ENCODE data around the gene NME5. TPM values are rescaled to one million over a fixed set of nuclear protein-coding genes. Genes with fewer than 3 reads are reported as not detected.

NME5 gene
- total and polyA plus RNA-seq, 2 of the 8 experiments (the other 6 are each of a cell fraction or from before 2014, with no cell fraction given), result 0.48 to 0.89 TPM

GRCh38 chr5:138096997-138097828 is 42.0 kb downstream of the NME5 start:
- Histone ChIP-seq H3K4me2 (ENCODE audit: insufficient read depth in 1 of 2, low read depth in 2 of 2, low read length in 2 of 2) (no peak overlapping the region), H3K79me2 (ENCODE audit: control insufficient read depth in 1 of 2, insufficient read depth in 2 of 2, low read length in 2 of 2) (no peaks in the 10 kb centered on the region)
- TF ChIP-seq KDM1A (IDR thresholded peaks at IDR 0.05; ENCODE audit: borderline replicate concordance, low read length) (no peak), POLR2AphosphoS5 (IDR thresholded peaks at IDR 0.05; ENCODE audit: low read depth, low read length) (no peak), SRF (IDR thresholded peaks at IDR 0.05; ENCODE audit: low read depth, low read length) (no peak), MAFK (IDR thresholded peaks at IDR 0.05; ENCODE audit: low read depth, low read length) (no peak), BRCA1 (IDR thresholded peaks at IDR 0.05; ENCODE audit: low read depth, low read length) (no peak), EZH2 (IDR thresholded peaks at IDR 0.05; ENCODE audit: low read depth, low read length, severe bottlenecking) (no peak), POU5F1 (IDR thresholded peaks at IDR 0.05; ENCODE audit: low read depth, low read length) (no peak)

More at GRCh38 chr5:138096997-138097828, 42.0 kb downstream of the NME5 start:
- Histone ChIP-seq H3K4me1 (replicated peaks in 1 of 4; ENCODE audit: control insufficient read depth in 3 of 4, insufficient read depth in 4 of 4, low read length in 3 of 4) (peaks cover 13 to 27% (median 24%) of the 10 kb centered on the region in 4 experiments), H3K9ac (replicated peaks in 1 of 4; ENCODE audit: extremely low read depth in 1 of 4, low read depth in 3 of 4, low read length in 3 of 4) (no peak overlapping the region), H2BK12ac (ENCODE audit: low read depth, low read length) (no peak overlapping the region), H2BK5ac (ENCODE audit: low read depth, low read length) (no peak overlapping the region), H2AK5ac (ENCODE audit: low read depth, low read length) (no peak overlapping the region), H3K4me3 (ENCODE audit: extremely low read depth in 1 of 4, insufficient read depth in 2 of 4, low read depth in 3 of 4, low read length in 4 of 4) (no peak overlapping the region), H3K56ac (replicated peaks; ENCODE audit: insufficient read length, low read depth, low read length) (no peak overlapping the region), H3K14ac (ENCODE audit: insufficient read length) (no peak overlapping the region), H4K91ac (replicated peaks; ENCODE audit: insufficient read length, low read length) (no peak overlapping the region), H2BK20ac (ENCODE audit: low read length) (no peak overlapping the region), H2BK120ac (replicated peaks; ENCODE audit: low read depth, low read length) (no peak overlapping the region), H3K4ac (replicated peaks; ENCODE audit: insufficient read length, low read depth, low read length) (no peak overlapping the region), H3K18ac (ENCODE audit: extremely low read depth, low read length) (no peak overlapping the region), H3K9me3 (ENCODE audit: insufficient read depth in 2 of 2, low read depth in 1 of 2, low read length in 1 of 2) (no peaks in the 10 kb centered on the region), H3K36me3 (ENCODE audit: control insufficient read depth in 2 of 4, insufficient read depth in 4 of 4, low read length in 3 of 4) (no peaks in the 10 kb centered on the region), H3K23ac (ENCODE audit: insufficient read length) (no peak overlapping the region), H2BK15ac (ENCODE audit: low read length) (no peak overlapping the region), H4K5ac (ENCODE audit: insufficient read length, low read depth, low read length) (no peak overlapping the region), H3K79me1 (ENCODE audit: low read depth, low read length) (no peaks in the 10 kb centered on the region; the same call in 1 of the 2 replicates), H3K27me3 (replicated peaks in 1 of 4; ENCODE audit: control insufficient read depth in 3 of 4, extremely low read depth in 1 of 4, insufficient read depth in 3 of 4, low read length in 3 of 4) (peaks cover 34 to 62% (median 49%) of the 10 kb centered on the region in 4 experiments), H3K27ac (ENCODE audit: low read depth, low read length) (no peak overlapping the region), H2AFZ (ENCODE audit: low read length) (no peak overlapping the region), H3K23me2 (ENCODE audit: low read depth, low read length) (peaks cover 2% of the 10 kb centered on the region; the same call in 1 of the 2 replicates), H4K8ac (ENCODE audit: extremely low read depth, insufficient read depth, low read length) (no peak overlapping the region), H4K20me1 (replicated peaks in 1 of 2; ENCODE audit: control insufficient read depth in 1 of 2, insufficient read depth in 2 of 2, low read length in 2 of 2) (peaks cover 2 to 3% of the 10 kb centered on the region in 2 experiments)
- DNase-seq (ENCODE audit: low read depth in 1 of 2, low spot score in 2 of 2), result no peak
- ChIA-PET POLR2A (ENCODE audit: partially characterized antibody) (no interaction called here), CTCF (ENCODE audit: partially characterized antibody) (interaction anchor here (1.5 to 1.8 kb wide), 2 partner anchors 15 to 29 kb away, joined by 3 to 5 read pairs; no protein-coding TSS in a partner anchor)
- WGBS, 2 experiments (ENCODE audit: extremely low coverage in 1 of 2, insufficient coverage in 1 of 2, insufficient read length in 1 of 2, insufficient replicate concordance in 2 of 2, low coverage in 1 of 2, low lambda C conversion rate in 2 of 2, missing lambda C conversion rate in 1 of 2), result 80% methylated on average over 10 of the region's 11 CpGs; no CpG with 5 or more reads in 1 of the 2 experiments
- FAIRE-seq, result no peak

All from H1 (cell line).